Measurements from ENCODE around the gene PRKCI.
A peak's percentile ranks its signal among the peaks of the same experiment; 100 is the strongest.

Gene PRKCI

GRCh38 chr3:170222647-170223541 is 670 bp downstream of the PRKCI start:
- peak; percentile 32 for DNase-seq (ENCODE audit: low read depth)
- TF ChIP-seq CTCF (conservative IDR thresholded peaks at IDR 0.05; ENCODE audit: control insufficient read depth, insufficient read depth, low read depth, low read length), result peak; percentile 15
- peak overlapping the region; percentile 77 for H3K4me3 ChIP-seq (ENCODE audit: control insufficient read depth, low read depth, low read length)

- no peak for TF ChIP-seq CTCF (conservative IDR thresholded peaks at IDR 0.05; ENCODE audit: control insufficient read depth, insufficient read depth, low read depth, low read length)
- DNase-seq (ENCODE audit: low read depth), result no peak
- H3K4me3 ChIP-seq (ENCODE audit: control insufficient read depth, low read depth, low read length), result no peak overlapping the region
Measured at GRCh38 chr3:170225166-170225565, 2.9 kb downstream of the PRKCI start.

- TF ChIP-seq CTCF (conservative IDR thresholded peaks at IDR 0.05; ENCODE audit: control insufficient read depth, insufficient read depth, low read depth, low read length), result no peak
- no peak for DNase-seq (ENCODE audit: low read depth)
- no peak overlapping the region for H3K4me3 ChIP-seq (ENCODE audit: control insufficient read depth, low read depth, low read length)
Measured at GRCh38 chr3:170226426-170226960, 4.3 kb downstream of the PRKCI start.

GRCh38 chr3:170228093-170228766 is 6.0 kb downstream of the PRKCI start:
- no peak for DNase-seq (ENCODE audit: low read depth)

GRCh38 chr3:170232266-170232665 is 10.0 kb downstream of the PRKCI start:
- no peak for DNase-seq (ENCODE audit: low read depth)
- H3K4me3 ChIP-seq (ENCODE audit: control insufficient read depth, low read depth, low read length), result no peak overlapping the region
- no peak for TF ChIP-seq CTCF (conservative IDR thresholded peaks at IDR 0.05; ENCODE audit: control insufficient read depth, insufficient read depth, low read depth, low read length)

More at GRCh38 chr3:170228093-170228766, 6.0 kb downstream of the PRKCI start:
- no peak overlapping the region for H3K4me3 ChIP-seq (ENCODE audit: control insufficient read depth, low read depth, low read length)
- TF ChIP-seq CTCF (conservative IDR thresholded peaks at IDR 0.05; ENCODE audit: control insufficient read depth, insufficient read depth, low read depth, low read length), result no peak

- no peak for TF ChIP-seq CTCF (conservative IDR thresholded peaks at IDR 0.05; ENCODE audit: control insufficient read depth, insufficient read depth, low read depth, low read length)
- H3K4me3 ChIP-seq (ENCODE audit: control insufficient read depth, low read depth, low read length), result no peak overlapping the region
- peak; percentile 66 for DNase-seq (ENCODE audit: low read depth)
Measured at GRCh38 chr3:170233530-170233929, 11.3 kb downstream of the PRKCI start.
